Activated CD8-positive, alpha-beta T cell treated with anti-CD3 and anti-CD28 coated beads, Interleukin-2, amount 10 ng/mL, durations not matched to agents 7 days and 5 days (primary cell): ENCODE results near the gene SEMA6C. TPM values are rescaled to one million over a fixed set of nuclear protein-coding genes. Genes with fewer than 3 reads are reported as not detected.
"Not testable (repeated sequence)": the region's sequence is repeated elsewhere in the genome, so short reads cannot be mapped to it uniquely, and the experiment has no call there.

Source experiments
- ATAC-seq: fragments of 150-1000 bp; cut with Tn5 transposase; one replicate; pipeline ENCODE4 v1.10.0; 2021; ENCODE audit warnings: moderate library complexity
- CTCF ChIA-PET: fragments of 350-600 bp; sonication (Branson Sonifier 250); formaldehyde crosslinking; loops from one replicate; lab custom pipeline; 2021; ENCODE audit warnings: antibody characterized with exemption; lab: Charles Lee
- POLR2A ChIA-PET: fragments of 350-600 bp; sonication (Branson Sonifier 250); formaldehyde crosslinking; loops from one replicate; lab custom pipeline; 2021; ENCODE audit warnings: antibody characterized with exemption; lab: Charles Lee
- DNase-seq: peaks from one replicate; pipeline ENCODE4 v3.0.0-alpha.2; 2020
- H3K27ac Mint-ChIP-seq: one replicate; pipeline ENCODE4 v1.8.0; 2021; ENCODE audit warnings: mild to moderate bottlenecking, mixed read lengths
- H3K27me3 Mint-ChIP-seq: one replicate; pipeline ENCODE4 v1.8.0; 2021; ENCODE audit warnings: low read depth, mixed read lengths
- H3K36me3 Mint-ChIP-seq: one replicate; pipeline ENCODE4 v1.8.0; 2021; ENCODE audit warnings: low read depth, mixed read lengths
- H3K4me1 Mint-ChIP-seq: one replicate; pipeline ENCODE4 v1.8.0; 2021; ENCODE audit warnings: low read depth, mixed read lengths
- H3K4me3 Mint-ChIP-seq: one replicate; pipeline ENCODE4 v1.8.0; 2021; ENCODE audit warnings: mild to moderate bottlenecking, mixed read lengths
- H3K9me3 Mint-ChIP-seq: one replicate; pipeline ENCODE4 v1.8.0; 2022; ENCODE audit warnings: mixed read lengths; ENCODE audit not compliant: insufficient read depth
- total RNA-seq, 2 experiments: library from RNA; stranded (reverse); gene quantifications; one replicate each; pipeline ENCODE4 v1.2.3, GENCODE V29; 2021

SEMA6C gene
- total RNA-seq, 2 experiments from 2014 or later = 1.9 to 2.2 TPM

- POLR2A ChIA-PET = interaction anchor here (1.1 to 1.5 kb wide), 2 partner anchors 25 to 123 kb away, joined by 3 to 12 read pairs; partner anchors contain the start of genes PSMD4 and TNFAIP8L2
- no peak for ATAC-seq
- DNase-seq = no peak
- Mint-ChIP-seq H3K4me3 (peak overlapping the region; percentile 69), H3K27ac (peak overlapping the region; percentile 68), H3K27me3 (peaks cover 3% of the 10 kb centered on the region), H3K4me1 (peaks cover 29% of the 10 kb centered on the region), H3K9me3 (no peaks in the 10 kb centered on the region), H3K36me3 (peaks cover 4% of the 10 kb centered on the region)
- CTCF ChIA-PET = interaction anchor here (0.9 to 4.5 kb wide), 6 partner anchors 10 to 107 kb away, joined by 3 to 22 read pairs (median 7); partner anchors contain the start of gene TNFAIP8L2
Observed at GRCh38 chr1:151131701-151132334, 14.6 kb downstream of the SEMA6C start.

- H3K4me3 Mint-ChIP-seq = peak overlapping the region; percentile 69
Observed at GRCh38 chr1:151130987-151131586, 15.3 kb downstream of the SEMA6C start.

GRCh38 chr1:151128800-151129199 is 17.6 kb downstream of the SEMA6C start:
- ChIA-PET CTCF (interaction anchor here (4.5 kb wide), 1 partner anchor 30 kb away, joined by 22 read pairs; no protein-coding TSS in a partner anchor), POLR2A (no interaction called here)
- Mint-ChIP-seq H3K36me3 (peaks cover 4% of the 10 kb centered on the region), H3K4me1 (peaks cover 16% of the 10 kb centered on the region), H3K4me3 (no peak overlapping the region), H3K27me3 (peaks cover 3% of the 10 kb centered on the region), H3K9me3 (no peaks in the 10 kb centered on the region), H3K27ac (no peak overlapping the region)
- ATAC-seq = no peak
- no peak for DNase-seq

More at GRCh38 chr1:151130987-151131586, 15.3 kb downstream of the SEMA6C start:
- POLR2A ChIA-PET = interaction anchor here (0.8 to 1.5 kb wide), 4 partner anchors 26 to 124 kb away, joined by 3 to 12 read pairs (median 3); partner anchors contain the start of genes PSMD4 and TNFAIP8L2
- ATAC-seq (peak; percentile 100), DNase-seq (peak; percentile 88)
- H3K9me3 Mint-ChIP-seq = no peaks in the 10 kb centered on the region
- H3K27ac Mint-ChIP-seq = peak overlapping the region; percentile 68
- CTCF ChIA-PET = interaction anchor here (0.9 to 4.5 kb wide), 7 partner anchors 11 to 106 kb away, joined by 3 to 22 read pairs (median 5); partner anchors contain the start of gene TNFAIP8L2
- peaks cover 4% of the 10 kb centered on the region for H3K36me3 Mint-ChIP-seq
- H3K4me1 Mint-ChIP-seq = peaks cover 25% of the 10 kb centered on the region
- H3K27me3 Mint-ChIP-seq = peaks cover 3% of the 10 kb centered on the region

- H3K36me3 Mint-ChIP-seq = no peaks in the 10 kb centered on the region
- no peaks in the 10 kb centered on the region for H3K27me3 Mint-ChIP-seq
- ChIA-PET POLR2A (no interaction called here), CTCF (interaction anchor here (1.6 kb wide), 1 partner anchor 25 kb away, joined by 4 read pairs; no protein-coding TSS in a partner anchor)
- no peak overlapping the region for H3K4me3 Mint-ChIP-seq
- no peak for ATAC-seq
- no peaks in the 10 kb centered on the region for H3K9me3 Mint-ChIP-seq
- no peaks in the 10 kb centered on the region for H3K4me1 Mint-ChIP-seq
- DNase-seq = no peak
- H3K27ac Mint-ChIP-seq = no peak overlapping the region
Observed at GRCh38 chr1:151124763-151125403, 21.5 kb downstream of the SEMA6C start.

- no peaks in the 10 kb centered on the region for H3K9me3 Mint-ChIP-seq
- ATAC-seq = no peak
- no peak for DNase-seq
- ChIA-PET POLR2A (interaction anchor here (0.5 kb wide), 1 partner anchor 430 kb away, joined by 3 read pairs; no protein-coding TSS in a partner anchor), CTCF (interaction anchor here (0.9 to 1.9 kb wide), 2 partner anchors 14 to 45 kb away, joined by 3 to 8 read pairs; no protein-coding TSS in a partner anchor)
- H3K36me3 Mint-ChIP-seq = peaks cover 11% of the 10 kb centered on the region
- no peaks in the 10 kb centered on the region for H3K4me1 Mint-ChIP-seq
- no peak overlapping the region for H3K4me3 Mint-ChIP-seq
- no peak overlapping the region for H3K27ac Mint-ChIP-seq
- H3K27me3 Mint-ChIP-seq = no peaks in the 10 kb centered on the region
Observed at GRCh38 chr1:151113877-151114276, 32.6 kb downstream of the SEMA6C start.

GRCh38 chr1:151108331-151108730 is 38.1 kb downstream of the SEMA6C start:
- no peak overlapping the region for H3K27ac Mint-ChIP-seq
- H3K36me3 Mint-ChIP-seq = peaks cover 18% of the 10 kb centered on the region

GRCh38 chr1:151106894-151107293 is 39.5 kb downstream of the SEMA6C start:
- H3K27me3 Mint-ChIP-seq = no peaks in the 10 kb centered on the region
- ATAC-seq = no peak
- no peak for DNase-seq
- no peak overlapping the region for H3K27ac Mint-ChIP-seq
- CTCF ChIA-PET = interaction anchor here (0.9 kb wide), 1 partner anchor 50 kb away, joined by 3 read pairs; the partner anchor contains the start of gene TNFAIP8L2
- peaks cover 20% of the 10 kb centered on the region for H3K36me3 Mint-ChIP-seq
- no peak overlapping the region for H3K4me3 Mint-ChIP-seq
- H3K9me3 Mint-ChIP-seq = no peaks in the 10 kb centered on the region
- POLR2A ChIA-PET = no interaction called here
- no peaks in the 10 kb centered on the region for H3K4me1 Mint-ChIP-seq

More at GRCh38 chr1:151108331-151108730, 38.1 kb downstream of the SEMA6C start:
- ATAC-seq = no peak
- ChIA-PET POLR2A (no interaction called here), CTCF (interaction anchor here (1.0 kb wide), 2 partner anchors 8 to 48 kb away, joined by 3 to 9 read pairs; partner anchors contain the start of gene TNFAIP8L2)
- Mint-ChIP-seq H3K27me3 (no peaks in the 10 kb centered on the region), H3K4me3 (no peak overlapping the region), H3K4me1 (no peaks in the 10 kb centered on the region), H3K9me3 (no peaks in the 10 kb centered on the region)
- DNase-seq = no peak

GRCh38 chr1:151104630-151105029 is 41.8 kb downstream of the SEMA6C start:
- ChIA-PET POLR2A (no interaction called here), CTCF (interaction anchor here (4.5 to 11.2 kb wide), 2 partner anchors 49 to 80 kb away, joined by 14 to 337 read pairs; partner anchors contain the start of gene TNFAIP8L2)
- no peaks in the 10 kb centered on the region for H3K9me3 Mint-ChIP-seq
- H3K36me3 Mint-ChIP-seq = peaks cover 17% of the 10 kb centered on the region
- no peak overlapping the region for H3K27ac Mint-ChIP-seq
- no peak overlapping the region for H3K4me3 Mint-ChIP-seq
- no peak for DNase-seq
- H3K27me3 Mint-ChIP-seq = no peaks in the 10 kb centered on the region
- ATAC-seq = no peak
- no peaks in the 10 kb centered on the region for H3K4me1 Mint-ChIP-seq

GRCh38 chr1:151098126-151098525 is 48.3 kb downstream of the SEMA6C start:
- no peak for DNase-seq
- Mint-ChIP-seq H3K9me3 (no peaks in the 10 kb centered on the region), H3K4me1 (no peaks in the 10 kb centered on the region), H3K27me3 (no peaks in the 10 kb centered on the region), H3K4me3 (no peak overlapping the region), H3K36me3 (peaks cover 17% of the 10 kb centered on the region), H3K27ac (no peak overlapping the region)
- no peak for ATAC-seq
- CTCF ChIA-PET = interaction anchor here (1.6 to 11.2 kb wide), 5 partner anchors 32 to 154 kb away, joined by 4 to 337 read pairs (median 12); partner anchors contain the start of gene TNFAIP8L2
- POLR2A ChIA-PET = interaction anchor here (2.4 kb wide), 1 partner anchor 59 kb away, joined by 10 read pairs; the partner anchor contains the start of gene TNFAIP8L2

- H3K4me1 Mint-ChIP-seq, H3K9me3 Mint-ChIP-seq, H3K27ac Mint-ChIP-seq, DNase-seq, H3K27me3 Mint-ChIP-seq, ATAC-seq, POLR2A ChIA-PET, H3K4me3 Mint-ChIP-seq: not testable (repeated sequence)
- CTCF ChIA-PET = interaction anchor here (1.6 to 11.2 kb wide), 4 partner anchors 12 to 155 kb away, joined by 4 to 337 read pairs (median 6); partner anchors contain the start of gene TNFAIP8L2
- peaks cover 19% of the 10 kb centered on the region for H3K36me3 Mint-ChIP-seq
Observed at GRCh38 chr1:151097426-151097825, 49.0 kb downstream of the SEMA6C start.

GRCh38 chr1:151085953-151086559 is 60.4 kb downstream of the SEMA6C start:
- DNase-seq (no peak), ATAC-seq (no peak)
- no peak overlapping the region for H3K4me3 Mint-ChIP-seq
- H3K36me3 Mint-ChIP-seq = peaks cover 8% of the 10 kb centered on the region
- H3K4me1 Mint-ChIP-seq = no peaks in the 10 kb centered on the region
- ChIA-PET CTCF (interaction anchor here (0.8 to 3.4 kb wide), 3 partner anchors 11 to 15 kb away, joined by 3 to 21 read pairs (median 6); no protein-coding TSS in a partner anchor), POLR2A (no interaction called here)
- no peak overlapping the region for H3K27ac Mint-ChIP-seq
- H3K27me3 Mint-ChIP-seq = no peaks in the 10 kb centered on the region
- H3K9me3 Mint-ChIP-seq = no peaks in the 10 kb centered on the region
